Measurements from ENCODE around the gene SNX18. TPM values are rescaled to one million over a fixed set of nuclear protein-coding genes. Genes with fewer than 3 reads are reported as not detected.

The SNX18 gene
- total and polyA plus RNA-seq, 10 of the 15 experiments (the other 5 are each of a cell fraction or from before 2014, with no cell fraction given): 0.27 to 1.7 (median 0.47) TPM

DNA sequence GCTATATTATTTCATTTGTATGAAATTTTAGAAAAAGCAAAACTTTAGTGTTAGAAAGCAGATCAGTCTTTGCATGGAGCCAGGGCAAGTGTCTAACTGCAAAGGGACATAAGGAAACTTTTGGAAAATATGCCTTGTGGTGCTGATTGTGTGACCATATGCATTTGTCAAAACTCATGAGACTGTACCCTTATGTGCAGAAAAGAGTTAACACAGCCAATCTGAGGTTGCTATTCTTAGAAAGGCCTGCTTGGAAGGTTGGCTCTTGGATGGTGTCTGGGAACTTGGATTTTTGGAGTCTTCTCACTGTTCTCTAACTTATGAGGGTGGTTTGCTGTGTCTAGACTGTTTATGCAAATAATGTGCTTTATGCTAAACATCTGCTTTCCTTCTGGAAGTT, 76.6 kb downstream of the SNX18 start (continued):
- TF ChIP-seq, protein P1, sequence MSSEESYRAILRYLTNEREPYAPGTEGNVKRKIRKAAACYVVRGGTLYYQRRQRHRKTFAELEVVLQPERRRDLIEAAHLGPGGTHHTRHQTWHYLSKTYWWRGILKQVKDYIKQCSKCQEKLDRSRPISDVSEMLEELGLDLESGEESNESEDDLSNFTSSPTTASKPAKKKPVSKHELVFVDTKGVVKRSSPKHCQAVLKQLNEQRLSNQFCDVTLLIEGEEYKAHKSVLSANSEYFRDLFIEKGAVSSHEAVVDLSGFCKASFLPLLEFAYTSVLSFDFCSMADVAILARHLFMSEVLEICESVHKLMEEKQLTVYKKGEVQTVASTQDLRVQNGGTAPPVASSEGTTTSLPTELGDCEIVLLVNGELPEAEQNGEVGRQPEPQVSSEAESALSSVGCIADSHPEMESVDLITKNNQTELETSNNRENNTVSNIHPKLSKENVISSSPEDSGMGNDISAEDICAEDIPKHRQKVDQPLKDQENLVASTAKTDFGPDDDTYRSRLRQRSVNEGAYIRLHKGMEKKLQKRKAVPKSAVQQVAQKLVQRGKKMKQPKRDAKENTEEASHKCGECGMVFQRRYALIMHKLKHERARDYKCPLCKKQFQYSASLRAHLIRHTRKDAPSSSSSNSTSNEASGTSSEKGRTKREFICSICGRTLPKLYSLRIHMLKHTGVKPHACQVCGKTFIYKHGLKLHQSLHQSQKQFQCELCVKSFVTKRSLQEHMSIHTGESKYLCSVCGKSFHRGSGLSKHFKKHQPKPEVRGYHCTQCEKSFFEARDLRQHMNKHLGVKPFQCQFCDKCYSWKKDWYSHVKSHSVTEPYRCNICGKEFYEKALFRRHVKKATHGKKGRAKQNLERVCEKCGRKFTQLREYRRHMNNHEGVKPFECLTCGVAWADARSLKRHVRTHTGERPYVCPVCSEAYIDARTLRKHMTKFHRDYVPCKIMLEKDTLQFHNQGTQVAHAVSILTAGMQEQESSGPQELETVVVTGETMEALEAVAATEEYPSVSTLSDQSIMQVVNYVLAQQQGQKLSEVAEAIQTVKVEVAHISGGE (CRISPR knock-in tag; IDR thresholded peaks at IDR 0.05): no peak
- TF ChIP-seq NFYA (IDR thresholded peaks at IDR 0.05; ENCODE audit: borderline replicate concordance, low read depth, low read length): no peak
- TF ChIP-seq CHD4 (IDR thresholded peaks at IDR 0.05): no peak
- TF ChIP-seq MEF2B (IDR thresholded peaks at IDR 0.05; ENCODE audit: partially characterized antibody, poor library complexity, severe bottlenecking): no peak
- TF ChIP-seq BHLHE40 (IDR thresholded peaks at IDR 0.05; ENCODE audit: borderline replicate concordance in 1 of 2, low read depth in 2 of 2, low read length in 1 of 2): no peak
- TF ChIP-seq, protein P2, sequence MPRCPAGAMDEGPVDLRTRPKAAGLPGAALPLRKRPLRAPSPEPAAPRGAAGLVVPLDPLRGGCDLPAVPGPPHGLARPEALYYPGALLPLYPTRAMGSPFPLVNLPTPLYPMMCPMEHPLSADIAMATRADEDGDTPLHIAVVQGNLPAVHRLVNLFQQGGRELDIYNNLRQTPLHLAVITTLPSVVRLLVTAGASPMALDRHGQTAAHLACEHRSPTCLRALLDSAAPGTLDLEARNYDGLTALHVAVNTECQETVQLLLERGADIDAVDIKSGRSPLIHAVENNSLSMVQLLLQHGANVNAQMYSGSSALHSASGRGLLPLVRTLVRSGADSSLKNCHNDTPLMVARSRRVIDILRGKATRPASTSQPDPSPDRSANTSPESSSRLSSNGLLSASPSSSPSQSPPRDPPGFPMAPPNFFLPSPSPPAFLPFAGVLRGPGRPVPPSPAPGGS (IDR thresholded peaks at IDR 0.05; ENCODE audit: borderline replicate concordance, insufficient read depth, low read depth, low read length, poor library complexity, severe bottlenecking): no peak

GRCh38 chr5:54595721-54596120, 78.2 kb downstream of the SNX18 start:
- intact Hi-C loops (cut with micrococcal nuclease; ENCODE audit: unreplicated experiment) (no loop called here), in situ Hi-C loops (cut with MboI) (no loop called here)
- ChIA-PET SMC1A (ENCODE audit: uncharacterized antibody, unreplicated experiment) (no interaction called here), CTCF (no interaction called here), POLR2A (no interaction called here), RAD21 (ENCODE audit: unreplicated experiment) (no interaction called here)
- Histone ChIP-seq H4K20me1 (ENCODE audit: control insufficient read depth, insufficient read depth) (no peaks in the 10 kb centered on the region), H3K4me1 (ENCODE audit: control insufficient read depth, insufficient read depth, low read length) (no peaks in the 10 kb centered on the region), H3K27me3 (replicated peaks in 1 of 2; ENCODE audit: control insufficient read depth in 2 of 2, insufficient read depth in 2 of 2, low read length in 1 of 2) (no peaks in the 10 kb centered on the region; a peak in 2 of 4 replicates), H3K79me2 (ENCODE audit: control insufficient read depth, insufficient read depth, low read length) (no peaks in the 10 kb centered on the region), H3K9ac (ENCODE audit: control insufficient read depth, insufficient read depth, low read length) (no peak overlapping the region), H3K36me3 (ENCODE audit: control insufficient read depth in 2 of 2, insufficient read depth in 2 of 2, low read length in 1 of 2) (no peaks in the 10 kb centered on the region), H3K4me2 (ENCODE audit: control insufficient read depth, insufficient read depth) (no peak overlapping the region), H3K4me3 (no peak overlapping the region), H3K27ac (ENCODE audit: control insufficient read depth, insufficient read depth) (no peak overlapping the region), H2AFZ (ENCODE audit: control insufficient read depth, low read depth, low read length) (no peak overlapping the region), H3K9me3 (replicated peaks; ENCODE audit: control insufficient read depth, insufficient read depth, low read length) (no peaks in the 10 kb centered on the region; the same call in 1 of the 3 replicates)
- ATAC-seq (no peak), DNase-seq (ENCODE audit: low read depth, low spot score) (no peak), FAIRE-seq (no peak)
- BruUV-seq (replicated peaks): no TSS peak
- no peak for TF ChIP-seq ZNF207 (IDR thresholded peaks at IDR 0.05; ENCODE audit: borderline replicate concordance)
- TF ChIP-seq HDGF (IDR thresholded peaks at IDR 0.05): no peak
- no peak for TF ChIP-seq IKZF1 (conservative IDR thresholded peaks at IDR 0.05)
- no peak for TF ChIP-seq SUPT20H (IDR thresholded peaks at IDR 0.05; ENCODE audit: borderline replicate concordance, control insufficient read depth, low read depth, low read length)
- no peak for TF ChIP-seq SMARCA5 (IDR thresholded peaks at IDR 0.05)
- TF ChIP-seq FOXK2 (IDR thresholded peaks at IDR 0.05): no peak
- TF ChIP-seq POLR2AphosphoS5 (IDR thresholded peaks at IDR 0.05; ENCODE audit: low read length): no peak
- no peak for TF ChIP-seq MTA3 (IDR thresholded peaks at IDR 0.05; ENCODE audit: borderline replicate concordance, low read length)
- TF ChIP-seq, protein P3, sequence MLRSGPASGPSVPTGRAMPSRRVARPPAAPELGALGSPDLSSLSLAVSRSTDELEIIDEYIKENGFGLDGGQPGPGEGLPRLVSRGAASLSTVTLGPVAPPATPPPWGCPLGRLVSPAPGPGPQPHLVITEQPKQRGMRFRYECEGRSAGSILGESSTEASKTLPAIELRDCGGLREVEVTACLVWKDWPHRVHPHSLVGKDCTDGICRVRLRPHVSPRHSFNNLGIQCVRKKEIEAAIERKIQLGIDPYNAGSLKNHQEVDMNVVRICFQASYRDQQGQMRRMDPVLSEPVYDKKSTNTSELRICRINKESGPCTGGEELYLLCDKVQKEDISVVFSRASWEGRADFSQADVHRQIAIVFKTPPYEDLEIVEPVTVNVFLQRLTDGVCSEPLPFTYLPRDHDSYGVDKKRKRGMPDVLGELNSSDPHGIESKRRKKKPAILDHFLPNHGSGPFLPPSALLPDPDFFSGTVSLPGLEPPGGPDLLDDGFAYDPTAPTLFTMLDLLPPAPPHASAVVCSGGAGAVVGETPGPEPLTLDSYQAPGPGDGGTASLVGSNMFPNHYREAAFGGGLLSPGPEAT (IDR thresholded peaks at IDR 0.05; ENCODE audit: low read depth): no peak
- no peak for TF ChIP-seq CHD4 (IDR thresholded peaks at IDR 0.05)
- no peak for TF ChIP-seq STAT1 (conservative IDR thresholded peaks at IDR 0.05)
- no peak for TF ChIP-seq ZNF622 (IDR thresholded peaks at IDR 0.05)
- TF ChIP-seq YBX1 (IDR thresholded peaks at IDR 0.05): no peak
